Fibroblast of skin of left quadriceps (primary cell): ENCODE measurements around the gene G0S2.

Source experiments
- DNase-seq, 2 experiments: peaks; one replicate each; pipeline ENCODE4 v3.0.0-alpha.2; 2013; ENCODE audit warnings: low read depth in 2 of 2

G0S2 gene

DNA sequence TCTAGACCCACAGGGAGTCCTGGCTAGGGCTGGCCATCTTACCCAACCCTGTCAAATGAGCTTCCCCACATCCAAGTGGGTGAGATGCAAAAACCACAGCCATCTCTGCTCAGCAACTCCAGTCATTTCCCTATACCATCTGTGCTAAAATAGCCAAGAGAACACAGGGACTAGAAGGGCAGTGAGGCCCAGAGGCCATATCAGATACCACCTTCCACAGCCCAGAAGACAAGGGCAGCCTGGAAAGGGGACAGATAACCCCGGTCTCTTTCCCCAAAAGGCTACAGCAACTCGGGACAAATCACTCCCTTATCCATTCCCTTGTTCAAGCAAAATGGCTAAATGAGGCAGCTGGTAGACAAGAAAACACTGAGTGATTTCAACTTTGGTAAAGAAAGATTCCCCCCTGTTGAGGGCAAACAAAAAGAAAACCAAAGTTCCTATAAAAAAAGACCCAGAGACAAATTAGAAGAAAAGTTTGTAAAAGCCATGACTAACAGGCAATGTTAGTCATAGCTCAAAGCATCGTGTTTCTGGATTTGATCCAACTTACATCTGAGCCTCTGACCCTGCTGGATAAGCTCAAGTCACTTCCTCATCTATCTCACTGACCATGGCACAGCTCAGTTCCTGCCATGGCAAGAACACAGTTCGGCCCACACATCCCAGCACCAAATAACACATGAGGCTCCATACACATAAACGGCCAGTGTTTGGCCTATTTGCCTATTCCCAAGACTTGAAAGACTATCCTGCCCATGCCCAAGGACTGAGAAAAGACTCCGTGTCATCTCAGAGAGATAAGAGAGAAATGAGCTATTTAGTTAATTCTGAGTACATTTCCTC is 26.1 kb upstream of the G0S2 start:
- peak; percentile 57 to 59 for DNase-seq

DNA sequence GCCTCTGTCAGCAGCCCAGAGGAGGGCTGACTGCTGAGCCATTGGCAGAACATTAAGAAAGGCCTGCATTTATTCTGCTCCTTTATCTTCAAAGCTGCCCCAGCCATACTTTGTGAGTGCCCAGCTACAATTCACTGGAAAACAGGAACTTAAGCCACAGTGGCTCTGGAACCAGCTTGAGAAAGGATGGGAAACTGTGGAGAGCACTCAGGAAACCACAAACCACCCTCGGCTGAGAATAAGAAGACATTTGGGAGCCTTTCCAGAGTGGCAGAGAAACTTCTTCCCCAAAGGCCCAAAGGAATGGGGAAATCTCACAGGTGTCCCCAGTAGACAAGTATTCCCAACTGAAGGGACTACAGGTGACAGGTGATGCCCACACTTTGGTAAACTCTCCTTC is 24.8 kb upstream of the G0S2 start:
- no peak for DNase-seq

DNA sequence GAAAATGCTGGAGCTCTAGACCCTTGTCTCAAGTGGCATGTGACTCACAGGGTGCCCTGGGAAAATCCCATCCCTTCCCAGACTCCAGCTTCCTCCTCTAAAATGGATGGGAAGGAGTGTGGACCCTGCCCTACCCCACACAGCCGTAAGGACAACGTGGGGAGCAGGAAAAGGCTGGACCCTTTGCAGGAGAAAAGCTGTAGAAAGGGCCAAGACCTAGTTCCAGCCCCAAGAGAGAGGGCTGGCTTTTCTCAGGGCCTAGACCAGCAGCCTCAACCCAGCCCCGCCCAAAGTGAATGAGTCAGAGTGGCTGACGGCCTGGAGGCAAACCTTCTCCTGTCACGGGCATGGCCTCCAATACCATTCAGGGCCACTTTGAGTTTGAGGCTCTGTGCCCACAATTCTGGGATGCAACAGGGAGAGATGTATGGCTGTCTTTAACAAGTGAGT is 24.0 kb upstream of the G0S2 start:
- DNase-seq = no peak

DNA sequence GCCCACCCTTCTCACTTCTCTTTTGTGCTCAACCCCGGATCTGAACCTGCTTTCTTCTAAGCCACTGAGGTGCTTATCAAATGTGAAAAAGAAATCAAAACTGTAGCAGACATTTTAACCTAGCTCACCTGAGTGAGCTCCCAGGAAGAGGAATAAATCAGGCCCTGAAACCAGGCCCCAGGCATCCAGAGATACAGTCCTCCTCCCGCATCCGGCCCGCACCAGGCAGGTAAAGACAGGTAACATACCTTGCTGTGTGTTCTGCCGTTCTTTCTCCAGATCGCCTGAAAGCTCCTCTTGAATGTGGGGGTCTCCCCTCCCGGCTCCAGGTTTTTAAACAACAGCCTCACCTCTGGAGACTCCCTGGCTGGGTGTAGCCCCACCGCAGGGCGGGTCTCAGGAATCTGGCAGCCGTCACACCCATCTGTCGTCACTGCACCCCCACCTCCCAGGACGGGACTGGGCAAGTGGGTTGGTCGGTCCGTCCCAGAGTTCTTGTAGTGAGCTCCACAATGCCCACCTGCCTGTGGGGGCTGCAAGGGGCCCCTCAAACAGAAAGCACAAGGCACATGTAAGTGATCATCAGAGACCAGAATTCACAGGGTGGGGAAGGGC is 23.0 kb upstream of the G0S2 start, which contains the start of gene LAMB3:
Gene LAMB3, minus strand, starts transcription at position 305 of the 615 bp plus-strand sequence. CDS start 1,481 bp downstream, outside the sequence.
- DNase-seq = no peak

DNA sequence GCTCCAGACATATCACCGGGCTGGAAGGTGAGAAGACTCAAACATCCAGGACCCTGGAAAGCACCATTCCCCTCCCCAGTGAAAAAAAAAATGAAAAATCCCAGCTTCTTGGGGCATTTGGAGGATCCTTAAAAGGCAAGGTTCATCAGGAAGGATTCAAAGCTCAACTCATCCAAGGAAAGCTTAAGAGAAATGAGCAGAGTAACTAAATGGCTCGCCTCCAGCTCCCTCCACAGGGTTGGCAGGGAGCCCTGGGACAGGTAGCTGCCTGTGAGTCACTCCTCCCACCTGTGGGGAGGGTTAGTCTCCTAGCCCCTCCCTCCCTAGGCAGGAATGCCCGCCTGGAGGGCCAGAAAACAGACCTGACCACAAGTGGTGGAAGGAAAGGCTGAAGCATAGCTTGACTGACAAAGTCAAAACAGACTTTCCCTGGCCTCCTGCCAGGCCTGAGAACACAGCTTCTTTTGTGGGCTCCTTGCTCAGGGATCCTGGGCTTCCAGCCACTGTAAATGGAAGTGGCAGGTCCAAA is 22.3 kb upstream of the G0S2 start:
- no peak for DNase-seq

DNA sequence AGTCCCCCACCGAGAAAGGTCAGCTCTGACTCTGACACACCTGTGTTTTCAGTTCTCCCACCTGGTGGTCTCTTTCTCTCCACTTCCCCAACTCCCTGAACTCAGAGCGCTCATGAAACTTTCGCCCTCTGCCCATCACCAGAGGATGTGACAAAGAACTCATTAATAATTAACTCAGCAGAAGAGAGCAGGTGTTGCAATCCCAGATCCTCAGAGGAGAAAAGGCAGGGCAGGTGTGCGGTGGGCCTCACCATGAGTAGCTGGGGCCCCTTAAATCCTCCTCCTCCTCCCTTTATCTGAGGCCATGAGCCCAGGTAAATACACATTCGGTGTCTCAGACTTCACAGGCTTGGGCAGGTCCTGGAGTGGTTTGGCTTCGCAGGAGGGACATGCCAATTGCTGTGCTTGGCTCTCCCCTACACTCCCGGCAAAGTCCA is 21.3 kb upstream of the G0S2 start:
- no peak for DNase-seq

DNA sequence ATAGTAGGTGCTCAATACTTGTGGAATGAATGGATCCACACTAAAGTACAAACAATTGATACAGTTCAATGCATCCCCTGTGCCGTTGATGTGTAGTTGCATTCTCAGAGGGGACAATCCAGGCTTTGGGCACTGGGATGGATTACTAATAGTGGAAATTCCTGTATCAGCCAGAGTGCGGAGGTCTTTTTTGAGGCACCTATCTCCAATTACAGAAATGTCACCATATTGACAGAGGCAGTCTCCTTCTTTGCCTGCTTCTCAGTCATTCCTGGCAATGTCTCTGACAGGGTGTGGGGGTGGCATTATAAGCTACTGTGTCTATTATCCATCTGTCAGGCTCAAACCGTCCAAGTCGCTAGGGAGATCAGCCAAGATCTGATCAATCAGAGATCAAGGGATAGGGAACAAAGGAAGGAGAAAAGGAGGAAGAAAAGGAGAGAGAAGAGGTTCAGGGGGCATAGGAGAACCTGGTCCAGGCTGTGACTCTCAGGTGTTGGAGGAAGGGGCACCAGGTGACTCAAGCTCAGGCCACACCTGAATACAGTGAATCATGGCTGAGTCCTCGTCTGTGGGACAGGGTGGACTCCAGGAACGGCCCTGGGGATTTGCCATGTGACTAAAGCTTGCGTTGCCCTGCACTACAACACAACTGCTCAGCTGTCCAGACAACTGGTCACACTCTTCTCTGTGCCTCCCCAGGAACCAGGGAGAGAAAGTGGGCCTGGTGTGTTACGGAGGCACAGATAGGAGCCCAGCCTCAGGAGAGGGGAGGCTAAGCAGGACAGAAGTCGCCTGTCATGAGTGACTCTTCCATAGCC is 19.6 kb upstream of the G0S2 start:
- no peak for DNase-seq

DNA sequence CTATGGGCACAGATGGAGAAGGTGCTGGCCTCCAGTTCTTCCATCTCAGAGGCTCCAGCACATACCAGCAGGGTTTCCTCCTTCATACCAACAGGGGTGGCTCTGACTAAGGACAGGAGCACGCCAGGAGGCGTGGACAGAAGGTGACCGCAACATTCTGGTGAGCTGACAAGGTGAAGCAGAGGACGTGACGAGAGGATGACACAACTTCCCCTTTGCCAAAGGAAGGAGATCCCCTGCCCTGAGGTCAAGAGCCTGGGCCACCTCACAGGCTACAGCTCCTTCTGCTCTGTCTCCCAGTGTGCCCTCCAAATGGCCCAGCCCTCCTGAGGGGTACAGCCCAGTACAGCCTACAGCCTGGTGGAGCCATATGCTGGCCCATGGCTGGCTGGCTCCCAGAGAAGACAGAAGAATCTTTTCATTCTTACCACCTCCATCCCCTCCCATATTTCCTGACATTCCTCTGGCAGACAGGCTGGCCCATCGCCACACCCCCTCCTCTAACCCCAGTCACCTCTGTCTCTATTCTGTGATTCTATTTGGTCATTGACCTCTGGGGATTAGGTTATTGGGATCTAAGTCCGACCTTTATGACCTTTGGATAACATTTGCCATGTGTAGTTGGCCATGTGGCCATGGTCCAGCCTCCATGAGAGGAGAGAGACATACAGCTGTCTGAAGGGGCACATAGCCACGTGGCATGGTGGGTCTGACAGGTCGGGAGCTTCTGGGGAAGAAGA is 17.9 kb upstream of the G0S2 start:
- no peak for DNase-seq

DNA sequence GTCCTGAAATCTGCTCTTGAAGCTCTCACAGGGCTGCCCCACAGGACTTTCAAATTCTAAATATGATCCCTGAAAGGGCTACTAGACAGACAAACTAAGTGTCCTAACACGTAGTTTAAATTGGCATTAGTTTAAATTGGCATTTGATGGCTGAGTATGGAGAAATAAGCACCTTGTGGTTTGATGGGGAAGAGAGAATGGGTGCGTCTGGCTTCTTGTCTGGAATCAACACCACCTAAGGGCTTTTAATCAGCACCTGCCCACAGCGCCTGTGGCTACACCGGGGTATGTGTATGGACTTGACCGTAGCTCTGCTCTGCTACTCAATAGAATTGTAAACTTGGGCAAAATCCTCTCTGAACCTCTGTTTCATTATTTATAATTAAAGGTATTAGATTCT is 17.3 kb upstream of the G0S2 start:
- no peak for DNase-seq

DNA sequence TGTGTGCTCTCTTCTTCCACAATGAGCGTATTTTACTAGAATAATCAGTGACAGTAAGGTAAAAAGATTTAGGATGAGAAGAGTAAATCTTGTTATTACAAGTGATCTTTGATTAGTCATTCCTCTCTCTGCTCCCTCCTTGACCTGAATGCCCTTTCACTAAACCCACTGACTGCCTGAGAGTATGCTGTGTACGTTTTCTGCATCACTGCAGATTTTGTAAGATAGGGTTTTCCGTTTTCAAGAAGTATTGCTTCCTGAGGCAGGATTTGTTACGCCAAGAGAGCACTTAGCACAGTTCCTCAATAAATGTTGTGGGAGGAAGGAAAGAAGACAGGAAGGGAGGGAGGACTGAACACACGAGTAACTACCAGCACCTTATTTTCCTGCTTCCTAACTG is 15.3 kb upstream of the G0S2 start:
- DNase-seq = no peak

DNA sequence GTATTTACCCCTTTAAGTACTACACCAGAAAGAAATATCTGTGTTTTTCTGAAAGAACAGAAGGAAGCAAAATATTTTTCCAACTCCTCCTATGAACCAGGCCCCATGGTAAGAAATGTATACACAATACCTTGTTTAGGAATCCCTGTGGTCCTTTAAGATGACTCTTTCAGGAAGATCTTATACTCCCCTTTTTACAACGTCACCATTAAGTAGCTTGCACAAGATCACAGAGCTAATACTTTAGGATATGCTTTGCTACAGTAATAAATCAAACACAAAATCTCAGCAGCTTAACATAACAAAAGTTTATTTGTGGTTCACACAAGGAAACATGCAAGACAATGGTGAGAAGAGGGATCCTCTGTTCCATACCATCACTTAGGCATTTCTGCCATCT is 14.1 kb upstream of the G0S2 start:
- DNase-seq = no peak

DNA sequence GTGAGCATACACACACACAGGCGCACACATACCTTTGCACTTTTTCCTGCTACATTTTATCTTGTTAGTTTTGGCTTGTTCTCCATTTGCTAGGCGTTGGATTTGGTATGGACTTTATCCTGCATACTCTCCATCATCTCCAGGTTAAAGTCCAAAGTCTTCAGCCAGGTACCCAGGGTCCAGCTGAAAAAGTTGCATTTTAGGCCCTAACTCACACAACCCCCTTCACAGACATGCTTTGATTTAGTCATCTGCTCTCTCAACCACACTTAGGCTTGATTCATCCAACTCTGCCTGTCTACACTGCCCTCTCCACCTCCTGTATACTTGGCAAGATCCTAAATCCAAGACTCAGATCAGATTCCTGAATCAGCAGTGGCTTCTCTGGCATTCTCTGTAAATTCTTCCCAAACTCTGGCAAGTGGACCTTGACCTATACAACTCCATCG is 12.3 kb upstream of the G0S2 start:
- DNase-seq = no peak

DNA sequence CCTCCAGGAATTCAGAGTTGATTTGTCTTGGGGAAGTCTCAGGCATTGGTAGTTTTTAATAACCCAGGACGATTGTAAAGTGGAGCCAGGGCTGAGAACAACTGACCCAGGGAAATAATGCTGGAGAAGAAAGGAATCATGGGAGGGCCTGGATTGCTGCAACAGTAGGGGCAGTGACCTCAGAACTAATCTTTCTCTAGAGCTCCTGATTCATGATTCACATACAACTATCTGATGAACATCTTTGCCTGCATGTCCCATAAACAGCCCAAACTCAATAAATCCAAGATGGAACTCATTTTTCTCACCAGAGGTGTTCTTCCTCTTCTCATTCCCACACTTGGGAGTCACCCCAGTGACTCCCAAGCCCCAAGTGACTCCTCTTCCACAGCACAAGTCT is 8.1 kb upstream of the G0S2 start:
- DNase-seq = no peak

DNA sequence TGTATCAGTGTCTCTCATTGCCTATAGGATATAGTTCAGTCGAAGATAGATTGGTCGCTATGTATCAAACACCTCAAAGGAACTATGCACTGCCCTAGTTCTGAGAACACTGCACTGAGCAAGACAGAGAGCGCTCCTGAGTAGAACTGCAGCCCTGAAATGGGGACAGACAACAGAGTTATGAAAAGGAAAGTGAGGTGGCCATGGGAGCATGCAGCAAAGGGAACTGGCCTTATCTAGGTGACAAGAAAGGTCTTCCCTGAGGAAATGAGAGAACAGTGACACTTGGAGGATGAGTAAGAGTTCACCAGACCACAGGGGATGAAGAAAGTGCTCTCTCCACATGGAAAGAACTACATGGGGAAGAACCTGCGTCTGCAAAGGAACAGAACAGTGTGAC is 7.5 kb upstream of the G0S2 start:
- no peak for DNase-seq

DNA sequence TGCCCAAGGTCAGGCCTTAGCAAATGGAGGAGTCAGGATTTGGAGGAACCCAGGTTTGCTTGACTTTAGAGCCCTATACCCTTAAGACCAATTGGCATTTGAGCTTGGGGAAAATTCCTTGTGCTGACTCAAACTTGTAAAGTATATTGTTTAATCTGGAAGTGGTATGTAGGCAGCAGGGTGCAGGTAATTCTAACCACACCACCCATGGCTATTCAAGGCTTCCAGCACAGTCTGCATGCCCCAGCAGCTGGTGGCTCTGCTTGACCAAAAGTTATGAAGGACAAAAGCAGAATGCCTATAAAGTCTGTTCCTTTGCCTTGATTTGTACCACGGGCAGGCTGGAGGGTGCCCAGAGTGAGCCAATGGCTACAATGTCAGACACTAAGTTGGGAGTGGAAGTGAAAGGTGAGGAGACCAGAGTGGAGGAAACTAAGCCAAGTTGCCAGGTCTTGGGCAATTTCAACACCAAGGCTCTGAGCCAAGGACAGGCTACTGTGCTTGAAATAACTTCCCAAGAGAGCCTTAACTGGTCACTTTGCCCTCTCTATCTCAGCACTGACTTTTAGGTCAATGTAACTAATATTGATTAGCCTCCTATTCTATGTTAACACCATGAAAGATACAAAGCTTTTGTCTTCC is 4.7 kb upstream of the G0S2 start:
- DNase-seq = no peak

DNA sequence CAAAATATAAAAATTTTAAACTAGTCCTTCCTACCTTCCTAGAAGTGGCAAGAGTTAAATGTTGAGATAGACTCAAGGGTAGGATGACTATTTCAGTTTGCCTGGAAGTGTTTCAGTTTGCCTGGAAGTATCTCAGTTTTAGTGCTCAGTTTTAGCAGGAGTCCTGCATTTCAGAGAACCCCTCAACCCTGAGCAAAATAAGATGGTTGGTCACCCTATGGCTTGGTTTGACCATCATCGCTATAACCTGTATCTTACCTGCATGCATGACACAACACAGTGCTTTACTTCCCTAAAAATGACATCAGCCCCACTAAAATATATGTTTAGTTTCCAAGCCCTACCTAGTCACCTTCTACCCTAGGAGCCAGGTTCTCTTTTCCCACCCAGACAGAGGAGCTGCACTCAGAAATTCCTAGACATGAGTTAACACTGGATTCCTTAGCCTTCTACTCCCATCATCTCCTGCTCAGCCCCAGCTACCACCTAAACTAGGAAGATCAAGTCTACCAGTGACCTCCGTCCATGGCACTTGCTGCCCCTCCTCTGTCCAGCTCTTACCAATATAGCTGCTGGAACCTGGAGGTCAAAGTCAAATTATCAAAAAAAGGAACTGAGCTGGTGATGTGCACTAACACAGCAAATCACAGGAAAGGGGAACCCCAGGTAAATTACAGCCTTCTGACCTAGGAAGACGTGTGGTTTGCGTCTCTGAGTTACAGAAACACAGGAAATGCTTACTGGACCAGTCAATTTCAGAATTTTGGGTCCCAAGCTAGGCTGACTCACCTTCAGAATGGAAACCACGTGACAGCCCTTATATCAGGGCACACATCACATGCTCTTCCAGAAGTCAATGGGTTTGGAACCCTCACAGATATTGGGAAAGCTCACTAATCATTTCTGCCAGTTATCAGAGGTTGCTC is 2.2 kb upstream of the G0S2 start:
- DNase-seq = no peak

DNA sequence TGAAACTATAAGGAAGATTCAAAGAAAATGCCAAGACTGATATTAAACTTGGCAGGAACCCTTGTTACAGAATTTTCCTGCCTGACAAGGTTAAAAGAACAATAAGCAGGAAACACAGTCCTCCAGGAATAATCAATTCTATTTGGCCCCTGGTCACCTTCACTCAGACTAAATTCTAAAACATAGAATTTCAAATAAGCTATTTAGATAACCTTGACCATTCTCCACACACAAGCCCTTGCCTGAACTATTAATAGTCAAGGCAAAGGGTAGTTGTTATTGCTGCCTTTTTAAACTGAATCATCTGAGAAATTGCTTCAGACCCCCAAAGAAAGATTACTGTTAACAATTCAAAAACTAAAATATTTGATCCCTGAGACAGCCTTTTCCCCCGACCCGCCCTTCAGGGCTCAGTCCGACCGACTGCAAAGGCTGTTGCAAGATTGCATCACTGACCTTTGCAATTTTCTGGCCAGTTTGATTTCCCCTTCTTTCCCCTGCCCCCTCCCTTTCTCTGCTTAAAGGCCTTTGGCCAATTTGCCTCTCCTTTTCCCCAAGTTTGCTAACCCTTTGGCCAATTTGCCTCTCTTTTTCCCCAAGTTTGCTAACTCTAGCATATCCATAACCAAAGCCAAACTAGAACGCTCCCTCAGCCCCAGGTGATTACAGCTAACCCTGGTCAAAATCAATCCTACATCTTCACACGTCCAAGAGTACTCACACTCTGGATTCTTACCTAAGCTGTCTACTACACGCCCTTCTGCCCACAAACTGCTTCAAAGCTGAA is 1.4 kb upstream of the G0S2 start:
- no peak for DNase-seq

DNA sequence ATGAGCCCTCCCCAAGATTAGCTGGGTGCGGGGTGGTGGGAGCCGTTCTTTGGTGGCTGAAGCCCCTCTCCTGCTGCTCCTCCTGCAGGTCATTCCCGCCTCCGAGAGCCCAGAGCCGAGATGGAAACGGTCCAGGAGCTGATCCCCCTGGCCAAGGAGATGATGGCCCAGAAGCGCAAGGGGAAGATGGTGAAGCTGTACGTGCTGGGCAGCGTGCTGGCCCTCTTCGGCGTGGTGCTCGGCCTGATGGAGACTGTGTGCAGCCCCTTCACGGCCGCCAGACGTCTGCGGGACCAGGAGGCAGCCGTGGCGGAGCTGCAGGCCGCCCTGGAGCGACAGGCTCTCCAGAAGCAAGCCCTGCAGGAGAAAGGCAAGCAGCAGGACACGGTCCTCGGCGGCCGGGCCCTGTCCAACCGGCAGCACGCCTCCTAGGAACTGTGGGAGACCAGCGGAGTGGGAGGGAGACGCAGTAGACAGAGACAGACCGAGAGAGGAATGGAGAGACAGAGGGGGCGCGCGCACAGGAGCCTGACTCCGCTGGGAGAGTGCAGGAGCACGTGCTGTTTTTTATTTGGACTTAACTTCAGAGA is 448 bp downstream of the G0S2 start:
- DNase-seq = no peak
